Activated naive CD8-positive, alpha-beta T cell treated with anti-CD3 and anti-CD28 coated beads for 36 hours (primary cell): ENCODE data around the gene JMJD6. TPM values are rescaled to one million over a fixed set of nuclear protein-coding genes. Genes with fewer than 3 reads are reported as not detected.
"Not testable (repeated sequence)": the region's sequence is repeated elsewhere in the genome, so short reads cannot be mapped to it uniquely, and the experiment has no call there.

Experiments used
- DNase-seq: peaks from one replicate; pipeline ENCODE4 v3.0.0; 2021
- H3K27ac Mint-ChIP-seq: one replicate; pipeline ENCODE4 v1.8.0; 2022; ENCODE audit warnings: mild to moderate bottlenecking, moderate library complexity, mixed read lengths
- H3K27me3 Mint-ChIP-seq: one replicate; pipeline ENCODE4 v1.8.0; 2022; ENCODE audit warnings: mild to moderate bottlenecking, mixed read lengths
- H3K36me3 Mint-ChIP-seq: one replicate; pipeline ENCODE4 v1.8.0; 2021; ENCODE audit warnings: mild to moderate bottlenecking, mixed read lengths
- H3K4me1 Mint-ChIP-seq: one replicate; pipeline ENCODE4 v1.8.0; 2021; ENCODE audit warnings: mixed read lengths
- H3K4me3 Mint-ChIP-seq: one replicate; pipeline ENCODE4 v1.8.0; 2022; ENCODE audit warnings: mild to moderate bottlenecking, moderate library complexity, mixed read lengths
- H3K9me3 Mint-ChIP-seq: one replicate; pipeline ENCODE4 v1.8.0; 2022; ENCODE audit warnings: mixed read lengths
- total RNA-seq, 2 experiments: library from RNA; stranded (reverse); gene quantifications; one replicate each; pipeline ENCODE4 v1.2.3, GENCODE V29; 2021

JMJD6 gene
- total RNA-seq, 2 experiments from 2014 or later: 54.6 to 55.8 TPM

DNA sequence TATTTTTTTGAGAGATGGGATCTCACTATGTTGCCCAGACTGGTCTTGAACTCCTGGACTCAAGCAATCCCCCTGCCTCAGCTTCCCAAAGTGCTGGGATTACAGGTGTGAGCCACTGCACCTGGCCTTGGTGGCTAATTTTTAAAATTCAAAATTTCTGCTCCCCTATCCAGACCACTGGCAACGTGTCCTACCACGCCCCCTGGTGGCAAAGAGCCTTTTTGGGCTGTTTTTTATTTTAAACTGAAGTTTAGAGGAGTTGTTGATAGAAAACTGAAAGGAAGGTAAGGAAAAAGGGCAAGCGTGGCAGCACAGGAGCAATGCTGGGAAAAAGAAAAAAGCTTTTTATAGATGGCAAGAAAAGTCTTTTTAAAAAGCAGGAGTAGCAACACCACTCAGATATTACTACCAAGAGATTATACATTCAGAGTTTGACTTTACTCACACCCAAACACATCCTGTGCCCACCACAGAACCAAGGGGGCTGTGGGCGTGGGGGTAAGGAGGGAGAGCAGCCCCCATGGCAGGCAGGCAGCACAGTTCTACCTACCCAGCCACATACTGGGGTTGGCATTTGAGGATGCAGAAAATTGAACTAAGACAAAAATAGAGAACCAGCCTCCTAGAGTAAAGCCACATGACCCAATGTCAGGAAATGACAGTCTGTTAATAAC is 11.4 kb downstream of the JMJD6 start:
- peaks cover 38% of the 10 kb centered on the region for H3K36me3 Mint-ChIP-seq
- peak overlapping the region; percentile 98 for H3K27ac Mint-ChIP-seq
- peak; percentile 71 for DNase-seq
- no peaks in the 10 kb centered on the region for H3K9me3 Mint-ChIP-seq
- peaks cover 47% of the 10 kb centered on the region for H3K4me1 Mint-ChIP-seq
- peak overlapping the region; percentile 42 for H3K4me3 Mint-ChIP-seq
- H3K27me3 Mint-ChIP-seq: no peaks in the 10 kb centered on the region

DNA sequence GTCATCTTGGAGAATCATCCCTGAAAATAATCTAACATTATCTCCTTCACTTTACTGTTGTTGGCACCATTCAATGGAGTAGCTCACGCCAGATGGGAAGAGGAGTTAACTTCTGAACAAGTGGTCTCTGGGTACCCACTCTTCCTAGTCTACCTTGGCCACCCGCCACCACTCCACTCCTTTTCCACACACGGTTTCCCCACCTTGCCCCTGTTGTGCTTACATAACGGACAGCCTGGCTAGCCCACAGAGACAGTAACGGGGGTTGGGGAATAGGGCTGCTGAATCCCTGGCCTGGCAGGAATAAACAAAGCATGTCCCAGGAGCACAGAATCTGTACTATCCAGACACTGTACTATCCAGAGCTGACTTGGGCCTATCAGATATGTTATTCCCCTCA is 12.1 kb downstream of the JMJD6 start:
- Mint-ChIP-seq H3K9me3 (no peaks in the 10 kb centered on the region), H3K4me1 (peaks cover 47% of the 10 kb centered on the region), H3K27me3 (no peaks in the 10 kb centered on the region), H3K27ac (peak overlapping the region; percentile 98), H3K36me3 (peaks cover 35% of the 10 kb centered on the region), H3K4me3 (no peak overlapping the region)
- DNase-seq: no peak

DNA sequence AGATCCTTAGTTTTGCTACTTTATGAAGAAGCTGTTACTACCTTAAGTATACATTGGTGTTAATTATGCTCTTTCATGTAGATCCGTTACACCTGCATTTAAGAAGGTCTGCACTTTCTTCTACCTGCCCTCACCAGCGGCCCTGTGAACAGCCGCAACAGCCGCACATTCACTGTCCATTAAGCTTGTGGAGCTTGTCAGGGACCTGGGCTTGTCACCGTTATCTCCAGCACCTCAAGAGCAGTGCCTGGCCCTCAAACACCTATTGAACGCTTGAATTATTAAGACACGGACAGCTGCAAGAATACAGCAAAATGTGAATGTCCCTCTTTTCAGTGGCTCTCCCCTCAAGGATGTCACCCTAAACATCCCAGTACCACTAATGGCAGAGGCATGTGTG is 12.6 kb downstream of the JMJD6 start:
- no peak for DNase-seq
- H3K4me3 Mint-ChIP-seq: no peak overlapping the region
- H3K4me1 Mint-ChIP-seq: peaks cover 47% of the 10 kb centered on the region
- no peaks in the 10 kb centered on the region for H3K27me3 Mint-ChIP-seq
- peak overlapping the region; percentile 1 for H3K27ac Mint-ChIP-seq
- H3K9me3 Mint-ChIP-seq: no peaks in the 10 kb centered on the region
- peaks cover 32% of the 10 kb centered on the region for H3K36me3 Mint-ChIP-seq

DNA sequence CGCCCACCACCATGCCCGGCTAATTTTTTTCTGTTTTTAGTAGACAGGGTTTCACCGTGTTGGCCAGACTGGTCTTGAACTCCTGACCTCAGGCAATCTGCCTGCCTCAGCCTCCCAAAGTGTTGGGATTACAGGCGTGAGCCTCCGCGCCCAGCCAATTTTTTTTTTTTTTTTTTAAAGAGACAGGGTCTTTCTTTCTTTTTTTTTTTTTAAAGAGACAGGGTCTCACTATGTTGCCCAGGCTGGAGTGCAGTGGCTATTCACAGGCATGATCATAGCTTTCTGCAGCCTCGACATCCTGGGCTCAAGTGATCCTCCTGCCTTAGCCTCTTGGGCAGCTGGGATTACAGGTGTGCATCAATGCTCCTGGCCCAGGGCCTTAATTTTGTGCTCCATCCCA is 14.1 kb downstream of the JMJD6 start:
- DNase-seq, H3K27me3 Mint-ChIP-seq, H3K4me3 Mint-ChIP-seq, H3K27ac Mint-ChIP-seq, H3K9me3 Mint-ChIP-seq: not testable (repeated sequence)
- peaks cover 27% of the 10 kb centered on the region for H3K36me3 Mint-ChIP-seq
- H3K4me1 Mint-ChIP-seq: peaks cover 48% of the 10 kb centered on the region

DNA sequence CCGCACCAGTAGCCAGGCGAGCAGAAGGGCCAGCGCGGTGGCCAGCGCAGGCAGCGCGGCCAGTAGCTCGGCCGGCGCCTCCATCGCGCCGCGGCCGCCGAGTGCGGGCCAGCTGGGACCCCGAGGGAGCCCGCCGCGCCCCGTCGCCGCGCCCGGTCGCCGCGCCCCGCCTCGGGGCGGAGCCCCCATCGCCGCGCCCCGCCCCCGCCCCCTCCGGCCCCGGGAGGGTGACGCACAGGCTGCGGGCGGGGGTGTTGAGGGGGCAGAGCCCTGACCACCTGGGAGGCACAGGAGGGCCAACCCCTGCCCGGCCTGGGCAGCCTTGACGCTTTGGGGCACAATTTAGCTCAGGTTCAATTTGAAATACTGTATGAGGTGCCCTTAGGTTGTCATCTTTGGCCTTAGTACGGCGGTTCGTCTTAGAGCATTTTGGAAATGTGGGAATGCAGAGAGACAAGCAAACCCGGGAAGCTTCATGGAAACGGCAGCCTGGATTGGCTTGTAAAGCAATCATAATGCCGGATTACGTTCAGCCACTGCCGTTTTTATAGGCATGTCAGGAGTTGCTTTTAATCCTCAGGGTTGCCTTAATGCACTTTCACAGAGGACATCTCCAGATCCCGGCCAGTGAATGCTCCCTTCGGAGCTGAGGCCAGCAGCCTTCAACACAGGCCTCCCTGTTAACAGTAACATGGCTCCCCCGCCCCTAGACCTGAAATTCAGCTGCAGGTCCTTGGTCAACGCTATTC is 15.4 kb downstream of the JMJD6 start, which contains the start of gene MXRA7:
MXRA7 (minus strand) TSS at position 103 of the 749 bp plus-strand sequence; CDS start at position 84, 19 bp downstream.
- no peaks in the 10 kb centered on the region for H3K27me3 Mint-ChIP-seq
- H3K27ac Mint-ChIP-seq: no peak within 1 kb of the TSS
- H3K36me3 Mint-ChIP-seq: peaks cover 19% of the 10 kb centered on the region
- H3K4me3 Mint-ChIP-seq: peak within 1 kb of the TSS; percentile 69
- no peaks in the 10 kb centered on the region for H3K9me3 Mint-ChIP-seq
- peak; percentile 77 for DNase-seq
- peaks cover 37% of the 10 kb centered on the region for H3K4me1 Mint-ChIP-seq

DNA sequence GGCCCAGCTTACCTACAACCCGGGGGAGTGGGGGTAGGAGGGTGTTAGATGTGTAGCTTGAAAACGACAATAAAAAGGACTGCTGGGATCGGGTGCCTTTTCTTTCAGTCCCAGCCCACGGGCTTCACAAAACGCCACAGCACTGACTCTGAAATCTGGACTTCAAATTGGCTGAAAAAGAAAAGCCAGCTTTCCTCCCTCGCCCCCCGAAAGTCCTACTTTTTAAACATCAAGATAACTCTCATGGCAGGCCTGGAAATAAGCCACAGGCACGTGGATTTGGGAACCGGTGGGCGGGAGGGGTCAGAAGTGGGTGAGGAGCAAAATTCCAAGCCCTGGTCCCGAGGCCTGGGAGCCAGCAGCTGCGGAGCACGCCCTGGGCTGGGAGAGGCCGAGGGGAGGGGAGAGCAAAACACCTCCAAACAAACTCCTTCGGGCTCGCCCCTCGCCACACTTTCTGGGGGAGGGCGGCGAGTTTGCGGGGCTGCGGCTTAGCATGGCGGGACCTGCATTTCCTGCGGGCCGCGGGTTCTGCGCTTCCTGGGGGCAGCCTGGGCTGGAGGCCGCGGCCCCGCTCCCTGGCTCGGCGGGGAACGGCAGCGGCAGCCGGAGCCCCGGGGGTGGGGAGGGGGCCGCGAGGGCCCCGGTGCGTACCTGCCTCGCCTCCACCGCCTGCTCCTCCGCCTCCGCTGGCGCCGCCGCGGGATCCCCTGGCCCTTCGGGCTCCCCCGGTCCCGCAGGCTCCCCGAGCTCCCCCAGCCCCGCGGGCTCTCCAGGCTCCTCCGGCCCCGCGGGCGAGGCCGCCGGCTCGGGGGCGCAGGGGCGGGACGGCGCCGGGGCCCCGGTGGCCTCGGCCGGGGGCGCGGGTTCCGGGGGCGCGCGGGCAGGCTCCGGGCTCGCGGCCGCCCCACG is 16.2 kb downstream of the JMJD6 start:
- H3K27ac Mint-ChIP-seq, H3K27me3 Mint-ChIP-seq, H3K9me3 Mint-ChIP-seq: not testable (repeated sequence)
- H3K4me1 Mint-ChIP-seq: peaks cover 29% of the 10 kb centered on the region
- peaks cover 10% of the 10 kb centered on the region for H3K36me3 Mint-ChIP-seq
- peak overlapping the region; percentile 69 for H3K4me3 Mint-ChIP-seq
- peak; percentile 31 for DNase-seq

DNA sequence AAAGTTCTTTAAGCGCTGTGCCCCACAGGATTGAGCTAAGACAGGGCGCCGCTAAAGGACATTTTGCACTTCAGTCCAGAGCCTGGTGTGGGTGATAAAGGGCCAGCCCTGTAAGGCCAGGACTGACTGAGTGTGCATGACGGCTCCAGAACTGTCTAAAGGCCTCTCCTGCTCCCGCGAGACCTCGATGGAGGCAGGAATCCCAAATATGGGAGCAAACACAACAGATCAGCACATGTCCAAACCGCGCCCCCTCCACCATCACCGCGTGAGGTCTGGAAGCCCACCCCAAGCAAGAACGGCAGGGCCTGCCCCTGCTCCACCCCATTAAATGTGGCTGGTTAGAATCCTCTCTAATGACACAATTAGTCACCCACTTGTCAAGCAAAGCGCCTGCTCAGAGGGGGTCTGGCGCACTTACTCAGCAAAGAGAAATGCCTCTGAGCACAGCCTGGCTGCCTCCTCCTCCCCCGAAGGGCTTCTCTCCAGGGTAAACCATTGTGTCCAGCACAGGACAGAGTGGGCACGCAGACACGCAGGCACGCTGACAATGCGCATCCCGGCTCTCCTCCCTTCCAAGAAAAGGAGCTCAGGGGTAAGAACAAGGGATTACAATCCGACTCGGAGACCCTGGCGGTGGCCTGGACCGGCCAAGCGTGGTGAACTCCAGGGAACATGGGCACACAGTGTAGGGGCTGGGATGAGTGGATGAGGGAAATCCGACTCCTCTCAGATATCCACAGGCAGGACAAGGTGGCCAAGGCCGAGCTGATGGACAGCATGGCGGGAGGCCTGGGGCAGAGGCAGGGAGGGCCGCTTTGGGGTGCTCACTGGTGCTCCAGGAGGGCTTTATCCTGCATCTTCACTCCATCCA is 17.1 kb downstream of the JMJD6 start:
- H3K4me1 Mint-ChIP-seq: peaks cover 23% of the 10 kb centered on the region

DNA sequence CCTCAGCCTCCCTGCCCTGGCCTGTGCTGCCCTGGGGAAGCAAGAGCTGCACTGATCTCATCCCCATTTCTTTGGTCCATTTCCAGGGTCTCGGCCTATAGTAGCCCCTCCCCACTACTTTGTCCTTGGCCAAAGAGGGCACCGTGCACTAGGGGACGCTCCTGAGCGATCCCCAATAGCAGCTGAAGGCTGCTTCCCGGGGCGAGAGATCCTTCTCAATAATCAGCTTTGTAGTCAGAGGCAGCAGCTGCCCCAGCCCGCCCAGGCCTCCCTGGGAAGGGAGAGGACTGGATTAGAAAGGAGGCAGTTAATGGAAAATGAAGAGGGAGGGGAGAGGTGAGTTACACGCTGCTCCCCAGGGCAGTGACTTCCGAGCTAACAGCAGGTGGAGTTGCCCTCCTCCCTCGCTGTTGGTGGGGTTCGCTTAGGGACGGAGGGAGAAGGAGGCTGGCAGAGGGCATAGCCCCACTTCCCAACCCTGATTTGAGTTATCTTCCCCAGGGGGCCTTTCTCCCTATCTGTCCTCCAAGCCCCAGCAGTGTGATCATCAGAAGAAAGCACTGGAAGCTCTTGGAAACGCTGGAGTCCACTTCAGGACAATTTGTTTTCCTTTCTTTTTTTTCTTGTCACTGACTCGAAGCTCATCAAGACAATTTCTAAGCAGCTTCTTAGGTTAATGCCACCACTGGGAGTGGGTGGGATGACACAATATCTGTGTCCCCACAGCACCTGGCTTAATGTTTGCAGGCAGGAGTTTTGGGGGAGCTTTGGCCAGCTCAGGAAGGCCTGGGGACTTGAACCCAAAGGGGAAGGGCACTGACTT is 18.2 kb downstream of the JMJD6 start:
- no peaks in the 10 kb centered on the region for H3K9me3 Mint-ChIP-seq
- no peak overlapping the region for H3K4me3 Mint-ChIP-seq
- peaks cover 12% of the 10 kb centered on the region for H3K4me1 Mint-ChIP-seq
- DNase-seq: no peak
- no peak overlapping the region for H3K27ac Mint-ChIP-seq
- H3K36me3 Mint-ChIP-seq: no peaks in the 10 kb centered on the region
- H3K27me3 Mint-ChIP-seq: no peaks in the 10 kb centered on the region

More for the DNA sequence above, 17.1 kb downstream of the JMJD6 start:
- H3K4me3 Mint-ChIP-seq: peak overlapping the region; percentile 69
- H3K9me3 Mint-ChIP-seq: no peaks in the 10 kb centered on the region
- no peak overlapping the region for H3K27ac Mint-ChIP-seq
- DNase-seq: no peak
- H3K27me3 Mint-ChIP-seq: no peaks in the 10 kb centered on the region
- H3K36me3 Mint-ChIP-seq: peaks cover 5% of the 10 kb centered on the region

DNA sequence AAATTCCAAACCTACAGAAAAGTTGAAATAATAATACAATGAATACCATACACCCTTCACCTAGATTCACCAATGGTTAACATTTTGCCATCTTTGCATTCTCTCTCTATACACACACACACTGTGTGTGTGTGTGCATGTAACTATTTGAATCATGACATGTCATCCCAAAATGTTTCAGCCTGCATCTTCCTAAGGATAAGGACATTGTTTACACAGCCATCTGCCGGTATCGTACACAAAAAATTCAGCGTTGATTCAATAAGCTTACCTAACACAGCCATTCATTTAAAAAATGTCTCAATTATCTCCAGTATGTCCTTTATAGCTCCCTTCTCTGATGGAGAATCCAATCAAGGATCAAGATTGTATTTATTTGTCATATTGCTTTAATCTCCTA is 19.6 kb downstream of the JMJD6 start:
- Mint-ChIP-seq H3K36me3 (no peaks in the 10 kb centered on the region), H3K27ac (no peak overlapping the region), H3K4me1 (peaks cover 8% of the 10 kb centered on the region), H3K9me3 (no peaks in the 10 kb centered on the region), H3K4me3 (no peak overlapping the region), H3K27me3 (no peaks in the 10 kb centered on the region)
- no peak for DNase-seq

DNA sequence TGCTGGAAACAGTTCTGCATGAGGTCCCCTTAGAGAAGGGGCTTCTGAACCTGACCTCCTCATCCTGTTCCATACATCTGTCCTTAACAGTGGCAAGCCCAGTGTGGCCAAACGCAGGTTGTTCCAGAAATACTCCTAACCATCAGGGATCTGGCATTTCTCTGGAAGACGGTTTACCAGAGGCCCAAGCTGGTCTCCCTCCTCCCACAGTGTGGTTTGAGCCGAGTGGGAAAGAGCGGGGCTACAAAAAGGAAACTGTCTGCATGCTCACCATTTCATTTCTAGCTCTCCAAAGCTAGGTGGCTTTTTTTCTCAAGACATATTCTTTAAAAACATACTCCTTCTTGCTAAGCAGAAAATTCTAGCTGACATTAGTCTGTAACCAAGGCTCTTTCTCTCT is 21.6 kb downstream of the JMJD6 start:
- H3K27me3 Mint-ChIP-seq: no peaks in the 10 kb centered on the region
- no peak for DNase-seq

DNA sequence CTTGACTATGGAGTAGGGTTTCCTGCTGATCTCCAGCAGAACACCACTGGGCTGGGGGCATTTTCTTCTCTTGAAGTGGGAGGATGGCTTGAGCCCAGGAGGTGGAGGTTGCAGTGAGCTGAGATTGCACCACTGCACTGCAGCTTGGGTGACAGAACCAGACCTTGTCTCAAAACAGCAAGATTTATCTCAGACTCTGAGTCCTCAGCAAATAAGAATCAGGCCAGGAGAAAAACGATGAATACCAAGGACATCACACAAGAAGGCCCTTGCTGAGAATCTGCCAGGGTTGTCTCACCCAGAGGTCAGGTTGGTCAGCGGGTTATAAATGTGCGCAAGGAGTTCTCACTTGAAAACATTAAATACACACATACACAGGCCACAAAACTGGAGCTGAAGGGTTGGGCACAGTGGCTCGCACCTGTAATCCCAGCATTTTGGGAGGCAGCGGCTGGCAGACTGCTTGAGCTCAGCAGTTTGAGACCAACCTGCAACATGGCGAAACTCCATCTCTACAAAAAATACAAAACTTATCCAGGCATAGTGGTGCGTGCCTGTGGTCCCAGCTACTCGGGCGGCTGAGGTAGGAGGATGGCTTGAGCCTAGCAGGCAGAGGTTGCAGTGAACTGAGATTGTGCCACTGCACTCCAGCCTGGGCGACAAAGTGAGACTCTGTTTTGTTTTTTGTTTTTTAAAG is 23.3 kb downstream of the JMJD6 start:
- Mint-ChIP-seq H3K9me3 (no peaks in the 10 kb centered on the region), H3K27ac (no peak overlapping the region), H3K36me3 (no peaks in the 10 kb centered on the region), H3K4me1 (no peaks in the 10 kb centered on the region), H3K27me3 (no peaks in the 10 kb centered on the region), H3K4me3 (no peak overlapping the region)
- no peak for DNase-seq

More for the DNA sequence above, 21.6 kb downstream of the JMJD6 start:
- Mint-ChIP-seq H3K36me3 (no peaks in the 10 kb centered on the region), H3K4me1 (peaks cover 6% of the 10 kb centered on the region), H3K27ac (no peak overlapping the region), H3K4me3 (no peak overlapping the region), H3K9me3 (no peaks in the 10 kb centered on the region)

DNA sequence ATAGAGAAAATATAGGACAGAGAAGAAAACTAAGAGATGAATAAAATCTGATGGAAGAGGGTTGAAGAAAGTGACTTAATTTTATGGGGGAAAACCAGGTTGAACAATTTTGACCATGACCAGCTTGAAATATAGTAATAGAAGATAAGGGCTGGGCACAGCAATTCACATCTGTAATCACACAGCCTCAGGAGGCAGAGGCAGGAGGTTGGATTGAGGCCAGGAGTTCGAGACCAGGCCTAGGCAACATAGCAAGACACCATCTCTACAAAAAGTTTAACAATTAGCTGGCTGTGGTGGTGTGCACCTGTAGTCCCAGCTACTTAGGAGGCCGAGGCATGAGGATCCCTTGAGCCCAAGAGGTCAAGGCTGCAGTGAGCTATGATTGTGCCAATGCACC is 24.3 kb downstream of the JMJD6 start:
- Mint-ChIP-seq H3K27ac (no peak overlapping the region), H3K4me3 (no peak overlapping the region), H3K36me3 (no peaks in the 10 kb centered on the region), H3K9me3 (no peaks in the 10 kb centered on the region), H3K27me3 (no peaks in the 10 kb centered on the region), H3K4me1 (no peaks in the 10 kb centered on the region)
- DNase-seq: no peak

DNA sequence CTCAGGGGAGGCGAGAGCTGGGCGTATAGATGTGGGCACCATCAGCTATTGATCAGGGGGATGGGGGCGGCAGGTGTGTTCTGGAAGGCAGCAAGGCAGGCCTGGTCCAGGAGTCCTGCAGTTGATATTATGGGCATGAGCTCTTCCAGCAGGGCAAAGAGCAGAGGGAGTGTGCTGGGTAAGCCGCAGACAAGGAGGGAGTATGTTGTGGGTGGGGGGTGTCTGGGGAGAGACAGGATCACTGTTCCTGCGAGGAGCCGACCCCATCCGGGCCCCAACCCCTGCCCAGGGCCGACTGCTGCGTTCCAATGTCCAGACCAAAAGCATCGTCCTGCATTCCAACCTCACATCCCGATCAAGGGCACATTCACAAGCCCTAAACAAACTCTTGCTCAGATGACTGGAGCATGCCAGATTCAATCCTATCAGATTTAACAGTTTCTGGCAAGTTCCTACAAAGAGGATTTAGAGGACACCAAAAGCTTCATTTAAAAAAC is 24.9 kb downstream of the JMJD6 start:
- Mint-ChIP-seq H3K9me3 (no peaks in the 10 kb centered on the region), H3K4me1 (no peaks in the 10 kb centered on the region), H3K27ac (no peak overlapping the region), H3K36me3 (no peaks in the 10 kb centered on the region), H3K4me3 (no peak overlapping the region), H3K27me3 (no peaks in the 10 kb centered on the region)
- DNase-seq: no peak
